Measurements from ENCODE around the gene IL25. TPM values are rescaled to one million over a fixed set of nuclear protein-coding genes. Genes with fewer than 3 reads are reported as not detected.

The IL25 gene
- polyA plus RNA-seq, 4 donors, result not detected

DNA sequence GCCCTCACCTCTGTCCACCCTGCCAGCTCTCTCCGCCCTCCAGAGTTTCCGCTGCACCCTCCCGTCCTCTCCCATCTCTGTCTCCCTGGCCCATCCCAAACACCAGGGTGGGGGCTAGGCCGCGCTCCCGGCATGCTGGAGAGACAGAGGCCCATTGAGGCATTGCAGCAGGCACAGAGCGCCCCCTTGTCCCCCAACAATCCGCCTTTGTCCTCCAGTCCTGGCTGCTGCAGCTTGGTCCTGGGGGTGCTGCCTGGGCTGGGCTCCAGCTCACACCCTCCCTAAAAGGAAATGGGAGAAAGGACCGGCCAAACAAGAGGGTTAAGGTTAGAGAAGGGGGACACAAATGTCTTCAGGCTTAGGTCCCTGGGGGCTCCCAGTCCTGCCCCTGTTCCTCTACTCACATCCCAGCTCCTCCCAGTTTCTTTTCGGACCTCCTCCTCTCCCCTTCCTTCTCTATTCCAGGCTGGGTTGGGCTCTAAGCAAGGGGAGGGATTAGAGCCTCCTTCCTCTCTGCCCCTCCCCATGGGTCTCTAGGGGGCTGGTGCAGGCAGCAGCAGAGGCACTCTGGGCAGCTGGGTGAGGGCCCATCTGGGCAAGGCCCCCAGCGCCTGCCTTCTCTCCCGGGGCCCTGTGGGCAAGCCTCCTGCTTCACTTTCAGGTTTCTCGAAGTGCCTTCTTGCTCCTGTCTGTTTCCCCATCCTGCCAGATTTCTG lies 4.0 kb downstream of the IL25 start, which contains the start of gene CMTM5:
CMTM5 (plus strand) TSS at position 565 of the 716 bp plus-strand sequence. CDS start 206 bp downstream, outside the sequence.
- Histone ChIP-seq H3K27me3 (ENCODE audit: control insufficient read depth in 3 of 3, insufficient read depth in 3 of 3, low read length in 3 of 3) (peaks cover 0 to 4% (median 0%) of the 10 kb centered on the region in 3 donors), H3K27ac (ENCODE audit: low read depth in 1 of 3, low read length in 2 of 3) (no peak within 1 kb of the TSS), H3K4me3 (ENCODE audit: low read depth in 1 of 3, low read length in 3 of 3) (no peak within 1 kb of the TSS), H3K4me1 (ENCODE audit: control insufficient read depth in 3 of 3, insufficient read depth in 2 of 3, low read depth in 1 of 3, low read length in 2 of 3) (peaks cover 0 to 5% (median 3%) of the 10 kb centered on the region in 3 donors), H3K9me3 (ENCODE audit: control insufficient read depth in 2 of 2, insufficient read depth in 1 of 2, low read depth in 1 of 2, low read length in 1 of 2) (no peaks in the 10 kb centered on the region), H3K36me3 (ENCODE audit: control insufficient read depth in 3 of 3, insufficient read depth in 2 of 3, low read depth in 1 of 3, low read length in 3 of 3) (no peaks in the 10 kb centered on the region)
- DNase-seq (no peak), FAIRE-seq (no peak)
- WGBS, 3 donors, result 63 to 79% (median 76%) methylated on average over 13 of the region's 13 CpGs

- H3K4me1 ChIP-seq (ENCODE audit: control insufficient read depth in 3 of 3, insufficient read depth in 2 of 3, low read depth in 1 of 3, low read length in 2 of 3), result peaks cover 0 to 5% (median 3%) of the 10 kb centered on the region in 3 donors
- H3K4me3 ChIP-seq (ENCODE audit: low read depth in 1 of 3, low read length in 3 of 3), result no peak overlapping the region
- H3K9me3 ChIP-seq (ENCODE audit: control insufficient read depth in 2 of 2, insufficient read depth in 1 of 2, low read depth in 1 of 2, low read length in 1 of 2), result no peaks in the 10 kb centered on the region
- peaks cover 0 to 4% (median 0%) of the 10 kb centered on the region in 3 donors for H3K27me3 ChIP-seq (ENCODE audit: control insufficient read depth in 3 of 3, insufficient read depth in 3 of 3, low read length in 3 of 3)
- no peak overlapping the region for H3K27ac ChIP-seq (ENCODE audit: low read depth in 1 of 3, low read length in 2 of 3)
- DNase-seq (no peak), FAIRE-seq (no peak)
- WGBS, 3 donors, result 62 to 82% (median 76%) methylated on average over 11 of the region's 11 CpGs
- no peaks in the 10 kb centered on the region for H3K36me3 ChIP-seq (ENCODE audit: control insufficient read depth in 3 of 3, insufficient read depth in 2 of 3, low read depth in 1 of 3, low read length in 3 of 3)
These were observed 4.6 kb downstream of the IL25 start for GRCh38 chr14:23377198-23377550.

DNA sequence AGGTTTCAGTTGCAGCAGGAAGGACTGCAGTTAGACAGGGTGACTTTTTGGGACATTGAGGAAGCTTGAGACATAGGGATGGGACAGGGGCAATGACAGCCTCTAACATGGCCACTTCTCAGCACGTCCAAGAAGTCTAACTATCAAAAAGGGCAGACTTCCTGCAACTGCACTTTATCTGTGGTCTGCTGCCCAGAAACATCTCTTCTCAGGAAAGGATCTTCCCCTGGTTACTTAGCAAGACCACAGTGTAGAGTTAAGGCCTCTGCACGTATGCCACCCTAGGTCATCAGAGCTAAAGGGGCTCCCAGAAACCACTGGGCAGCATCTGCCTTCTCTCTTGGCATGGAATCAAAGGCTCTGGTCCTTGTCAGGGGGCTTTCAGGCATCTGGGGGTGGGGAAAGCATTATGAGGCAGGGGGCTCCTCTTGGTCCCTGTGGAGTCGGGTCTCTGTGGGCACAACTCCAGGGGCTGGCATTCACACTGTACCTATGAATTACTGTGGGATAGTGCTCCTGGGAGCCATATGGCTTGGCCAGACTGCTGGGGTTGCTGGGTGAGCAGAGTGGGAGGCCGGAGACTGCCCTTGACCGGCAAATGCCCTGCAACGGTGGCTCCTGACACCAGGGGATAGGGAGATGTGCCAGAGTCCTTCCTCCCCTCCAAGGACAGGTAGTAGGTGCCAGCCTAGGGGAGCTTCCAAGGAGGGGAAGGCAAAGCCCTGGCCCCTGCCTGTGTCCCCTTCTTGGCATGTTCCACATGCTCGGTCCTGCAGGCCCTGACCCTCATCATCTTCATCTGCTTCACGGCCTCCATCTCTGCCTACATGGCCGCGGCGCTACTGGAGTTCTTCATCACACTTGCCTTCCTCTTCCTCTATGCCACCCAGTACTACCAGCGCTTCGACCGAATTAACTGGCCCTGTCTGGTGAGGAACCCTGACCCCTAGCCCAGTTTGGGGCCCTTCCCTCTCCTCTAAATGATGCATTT lies 5.3 kb downstream of the IL25 start:
- Histone ChIP-seq H3K27me3 (ENCODE audit: control insufficient read depth in 3 of 3, insufficient read depth in 3 of 3, low read length in 3 of 3) (peaks cover 0 to 4% (median 0%) of the 10 kb centered on the region in 3 donors), H3K4me1 (ENCODE audit: control insufficient read depth in 3 of 3, insufficient read depth in 2 of 3, low read depth in 1 of 3, low read length in 2 of 3) (peaks cover 0 to 5% (median 3%) of the 10 kb centered on the region in 3 donors), H3K4me3 (ENCODE audit: low read depth in 1 of 3, low read length in 3 of 3) (no peak overlapping the region), H3K36me3 (ENCODE audit: control insufficient read depth in 3 of 3, insufficient read depth in 2 of 3, low read depth in 1 of 3, low read length in 3 of 3) (no peaks in the 10 kb centered on the region), H3K27ac (ENCODE audit: low read depth in 1 of 3, low read length in 2 of 3) (no peak overlapping the region), H3K9me3 (ENCODE audit: control insufficient read depth in 2 of 2, insufficient read depth in 1 of 2, low read depth in 1 of 2, low read length in 1 of 2) (no peaks in the 10 kb centered on the region)
- FAIRE-seq (no peak), DNase-seq (no peak)
- WGBS, 3 donors, result 84 to 87% (median 86%) methylated on average over 14 of the region's 14 CpGs

- WGBS, 3 donors, result 83 to 87% (median 85%) methylated on average over 11 of the region's 11 CpGs
- FAIRE-seq, result no peak
These were observed 6.1 kb downstream of the IL25 start for GRCh38 chr14:23378612-23379220.

DNA sequence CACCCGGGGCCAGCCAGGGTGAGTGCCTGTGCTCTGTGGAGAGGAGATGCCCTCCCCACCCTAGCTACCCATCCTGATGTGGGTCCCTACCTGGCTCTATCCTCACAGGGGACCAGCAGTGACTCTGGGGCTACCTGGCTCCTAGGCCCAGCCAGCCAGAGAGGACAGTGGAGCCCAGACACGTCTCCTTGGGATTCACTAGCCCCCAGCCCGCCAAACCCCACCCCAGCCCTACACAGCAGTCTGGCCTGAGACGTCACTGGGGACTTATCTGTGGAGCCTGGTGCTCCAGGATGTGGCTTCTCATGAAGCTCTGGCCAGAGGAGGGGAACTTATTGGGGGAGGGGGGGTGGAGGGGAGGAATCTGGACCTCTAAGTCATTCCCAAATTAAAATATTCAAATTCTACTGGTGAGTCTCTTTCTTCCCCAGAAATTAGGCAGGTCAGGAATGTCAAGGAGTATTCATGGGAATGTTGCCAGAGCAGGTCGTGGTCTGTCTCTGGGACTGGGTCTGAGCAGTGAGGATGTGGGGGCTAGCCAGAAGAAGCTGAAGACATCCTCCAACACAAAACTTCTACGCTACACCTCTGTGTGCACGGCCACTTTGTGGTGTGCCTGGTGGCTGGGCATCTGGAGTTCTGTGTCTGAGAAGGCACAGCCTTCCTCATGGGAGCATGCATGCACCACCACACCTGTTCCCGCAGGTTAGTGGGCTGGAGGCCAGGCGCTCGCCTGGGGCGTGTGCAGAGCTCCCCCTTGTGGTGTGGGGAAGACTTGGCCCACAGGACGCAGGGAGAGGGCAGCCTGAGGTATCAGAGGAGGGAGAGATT lies 7.0 kb downstream of the IL25 start:
- FAIRE-seq (no peak), DNase-seq (peak; percentile 74 to 78)
- 32 to 41% (median 35%) methylated on average over 12 of the region's 12 CpGs for WGBS, 3 donors

More at GRCh38 chr14:23378612-23379220, 6.1 kb downstream of the IL25 start:
- H3K27ac ChIP-seq (ENCODE audit: low read depth in 1 of 3, low read length in 2 of 3), result no peak overlapping the region
- H3K4me1 ChIP-seq (ENCODE audit: control insufficient read depth in 3 of 3, insufficient read depth in 2 of 3, low read depth in 1 of 3, low read length in 2 of 3), result peaks cover 0 to 5% (median 3%) of the 10 kb centered on the region in 3 donors
- no peak overlapping the region for H3K4me3 ChIP-seq (ENCODE audit: low read depth in 1 of 3, low read length in 3 of 3)
- no peaks in the 10 kb centered on the region for H3K36me3 ChIP-seq (ENCODE audit: control insufficient read depth in 3 of 3, insufficient read depth in 2 of 3, low read depth in 1 of 3, low read length in 3 of 3)
- DNase-seq, result no peak
- H3K9me3 ChIP-seq (ENCODE audit: control insufficient read depth in 2 of 2, insufficient read depth in 1 of 2, low read depth in 1 of 2, low read length in 1 of 2), result no peaks in the 10 kb centered on the region
- H3K27me3 ChIP-seq (ENCODE audit: control insufficient read depth in 3 of 3, insufficient read depth in 3 of 3, low read length in 3 of 3), result peaks cover 0 to 4% (median 0%) of the 10 kb centered on the region in 3 donors

GRCh38 chr14:23380197-23380914 lies 7.7 kb downstream of the IL25 start:
- peaks cover 0 to 5% (median 3%) of the 10 kb centered on the region in 3 donors for H3K4me1 ChIP-seq (ENCODE audit: control insufficient read depth in 3 of 3, insufficient read depth in 2 of 3, low read depth in 1 of 3, low read length in 2 of 3)
- no peak overlapping the region for H3K4me3 ChIP-seq (ENCODE audit: low read depth in 1 of 3, low read length in 3 of 3)
- 26 to 51% (median 37%) methylated on average over 16 of the region's 16 CpGs for WGBS, 3 donors
- H3K27ac ChIP-seq (ENCODE audit: low read depth in 1 of 3, low read length in 2 of 3), result no peak overlapping the region
- peak; percentile 35 to 85 for DNase-seq
- FAIRE-seq, result no peak
- H3K27me3 ChIP-seq (ENCODE audit: control insufficient read depth in 3 of 3, insufficient read depth in 3 of 3, low read length in 3 of 3), result peaks cover 0 to 4% (median 0%) of the 10 kb centered on the region in 3 donors
- no peaks in the 10 kb centered on the region for H3K36me3 ChIP-seq (ENCODE audit: control insufficient read depth in 3 of 3, insufficient read depth in 2 of 3, low read depth in 1 of 3, low read length in 3 of 3)
- no peaks in the 10 kb centered on the region for H3K9me3 ChIP-seq (ENCODE audit: control insufficient read depth in 2 of 2, insufficient read depth in 1 of 2, low read depth in 1 of 2, low read length in 1 of 2)

More for the DNA sequence above, 7.0 kb downstream of the IL25 start:
- Histone ChIP-seq H3K4me1 (ENCODE audit: control insufficient read depth in 3 of 3, insufficient read depth in 2 of 3, low read depth in 1 of 3, low read length in 2 of 3) (peaks cover 0 to 5% (median 3%) of the 10 kb centered on the region in 3 donors), H3K4me3 (ENCODE audit: low read depth in 1 of 3, low read length in 3 of 3) (no peak overlapping the region), H3K27ac (ENCODE audit: low read depth in 1 of 3, low read length in 2 of 3) (no peak overlapping the region), H3K27me3 (ENCODE audit: control insufficient read depth in 3 of 3, insufficient read depth in 3 of 3, low read length in 3 of 3) (peaks cover 0 to 4% (median 0%) of the 10 kb centered on the region in 3 donors), H3K36me3 (ENCODE audit: control insufficient read depth in 3 of 3, insufficient read depth in 2 of 3, low read depth in 1 of 3, low read length in 3 of 3) (no peaks in the 10 kb centered on the region), H3K9me3 (ENCODE audit: control insufficient read depth in 2 of 2, insufficient read depth in 1 of 2, low read depth in 1 of 2, low read length in 1 of 2) (no peaks in the 10 kb centered on the region)

- DNase-seq (no peak), FAIRE-seq (no peak)
- no peaks in the 10 kb centered on the region for H3K9me3 ChIP-seq (ENCODE audit: control insufficient read depth in 2 of 2, insufficient read depth in 1 of 2, low read depth in 1 of 2, low read length in 1 of 2)
- H3K4me3 ChIP-seq (ENCODE audit: low read depth in 1 of 3, low read length in 3 of 3), result no peak overlapping the region
- H3K4me1 ChIP-seq (ENCODE audit: control insufficient read depth in 3 of 3, insufficient read depth in 2 of 3, low read depth in 1 of 3, low read length in 2 of 3), result peaks cover 0 to 5% (median 3%) of the 10 kb centered on the region in 3 donors
- WGBS, 3 donors, result 71 to 86% (median 85%) methylated on average over 4 of the region's 4 CpGs
- peaks cover 0 to 4% (median 0%) of the 10 kb centered on the region in 3 donors for H3K27me3 ChIP-seq (ENCODE audit: control insufficient read depth in 3 of 3, insufficient read depth in 3 of 3, low read length in 3 of 3)
- H3K27ac ChIP-seq (ENCODE audit: low read depth in 1 of 3, low read length in 2 of 3), result no peak overlapping the region
- H3K36me3 ChIP-seq (ENCODE audit: control insufficient read depth in 3 of 3, insufficient read depth in 2 of 3, low read depth in 1 of 3, low read length in 3 of 3), result no peaks in the 10 kb centered on the region
These were observed 8.4 kb downstream of the IL25 start for GRCh38 chr14:23380976-23381375.
